ENCODE data around the gene IQCE. TPM values are rescaled to one million over a fixed set of nuclear protein-coding genes. Genes with fewer than 3 reads are reported as not detected.

Gene IQCE
- total and polyA plus RNA-seq, 2 donors (not counting 1 experiment from before 2014, with no cell fraction given) = 5.3 to 8.3 TPM

- H4K20me1 ChIP-seq (ENCODE audit: control insufficient read depth, extremely low read depth, insufficient read depth, low read length) = no peaks in the 10 kb centered on the region
These were observed 75.7 kb downstream of the IQCE start for GRCh38 chr7:2634267-2635145.

GRCh38 chr7:2635148-2635668 lies 76.4 kb downstream of the IQCE start:
- DNase-seq (ENCODE audit: low read depth in 2 of 2) = no peak
- Histone ChIP-seq H3K4me3 (replicated peaks in 1 of 4; ENCODE audit: control extremely low read depth in 1 of 4, insufficient read depth in 1 of 4, low read depth in 3 of 4, low read length in 4 of 4) (no peak overlapping the region), H3K4me2 (ENCODE audit: extremely low read depth, insufficient read depth, low read length) (no peak overlapping the region), H3K9me3 (ENCODE audit: control insufficient read depth, insufficient read depth, low read depth, low read length) (no peaks in the 10 kb centered on the region), H3K9ac (ENCODE audit: insufficient read depth, low read length) (peak overlapping the region; percentile 23), H4K20me1 (ENCODE audit: control insufficient read depth, extremely low read depth, insufficient read depth, low read length) (no peaks in the 10 kb centered on the region), H3K36me3 (ENCODE audit: control insufficient read depth, insufficient read depth, low read length) (peaks cover 12% of the 10 kb centered on the region), H3K27ac (ENCODE audit: insufficient read depth, low read length) (peak overlapping the region; percentile 23), H3K4me1 (ENCODE audit: control insufficient read depth, extremely low read depth, insufficient read depth, low read length) (peaks cover 48% of the 10 kb centered on the region), H2AFZ (ENCODE audit: low read length) (no peak overlapping the region), H3K79me2 (ENCODE audit: control insufficient read depth, insufficient read depth, low read length) (peaks cover 78% of the 10 kb centered on the region), H3K27me3 (ENCODE audit: control insufficient read depth, insufficient read depth, low read length) (no peaks in the 10 kb centered on the region)
- TF ChIP-seq EZH2 (IDR thresholded peaks at IDR 0.05; ENCODE audit: low read length, missing control alignments) (no peak), CTCF (conservative IDR thresholded peaks at IDR 0.05 in 1 of 2, IDR thresholded peaks at IDR 0.05 in 1 of 2; ENCODE audit: low read depth in 1 of 2, low read length in 2 of 2) (no peak)

More at GRCh38 chr7:2634267-2635145, 75.7 kb downstream of the IQCE start:
- Histone ChIP-seq H3K27ac (ENCODE audit: insufficient read depth, low read length) (peak overlapping the region; percentile 97), H3K36me3 (ENCODE audit: control insufficient read depth, insufficient read depth, low read length) (peaks cover 8% of the 10 kb centered on the region), H3K4me3 (replicated peaks in 1 of 4; ENCODE audit: control extremely low read depth in 1 of 4, insufficient read depth in 1 of 4, low read depth in 3 of 4, low read length in 4 of 4) (peak overlapping the region; percentile 10 to 90 (median 30)), H3K27me3 (ENCODE audit: control insufficient read depth, insufficient read depth, low read length) (no peaks in the 10 kb centered on the region), H3K4me1 (ENCODE audit: control insufficient read depth, extremely low read depth, insufficient read depth, low read length) (peaks cover 46% of the 10 kb centered on the region), H3K79me2 (ENCODE audit: control insufficient read depth, insufficient read depth, low read length) (peaks cover 71% of the 10 kb centered on the region), H2AFZ (ENCODE audit: low read length) (no peak overlapping the region), H3K9ac (ENCODE audit: insufficient read depth, low read length) (peak overlapping the region; percentile 95), H3K9me3 (ENCODE audit: control insufficient read depth, insufficient read depth, low read depth, low read length) (no peaks in the 10 kb centered on the region), H3K4me2 (ENCODE audit: extremely low read depth, insufficient read depth, low read length) (peak overlapping the region; percentile 64)
- TF ChIP-seq CTCF (conservative IDR thresholded peaks at IDR 0.05 in 1 of 2, IDR thresholded peaks at IDR 0.05 in 1 of 2; ENCODE audit: low read depth in 1 of 2, low read length in 2 of 2) (no peak), EZH2 (IDR thresholded peaks at IDR 0.05; ENCODE audit: low read length, missing control alignments) (no peak)
- DNase-seq (ENCODE audit: low read depth in 2 of 2) = no peak

- Histone ChIP-seq H3K9ac (ENCODE audit: insufficient read depth, low read length) (no peak overlapping the region), H3K4me2 (ENCODE audit: extremely low read depth, insufficient read depth, low read length) (no peak overlapping the region), H3K4me1 (ENCODE audit: control insufficient read depth, extremely low read depth, insufficient read depth, low read length) (peaks cover 57% of the 10 kb centered on the region), H3K27ac (ENCODE audit: insufficient read depth, low read length) (no peak overlapping the region), H3K79me2 (ENCODE audit: control insufficient read depth, insufficient read depth, low read length) (peaks cover 86% of the 10 kb centered on the region), H3K9me3 (ENCODE audit: control insufficient read depth, insufficient read depth, low read depth, low read length) (no peaks in the 10 kb centered on the region), H2AFZ (ENCODE audit: low read length) (no peak overlapping the region), H3K27me3 (ENCODE audit: control insufficient read depth, insufficient read depth, low read length) (no peaks in the 10 kb centered on the region), H3K36me3 (ENCODE audit: control insufficient read depth, insufficient read depth, low read length) (peaks cover 14% of the 10 kb centered on the region), H4K20me1 (ENCODE audit: control insufficient read depth, extremely low read depth, insufficient read depth, low read length) (no peaks in the 10 kb centered on the region), H3K4me3 (replicated peaks in 1 of 4; ENCODE audit: control extremely low read depth in 1 of 4, insufficient read depth in 1 of 4, low read depth in 3 of 4, low read length in 4 of 4) (no peak overlapping the region)
- TF ChIP-seq EZH2 (IDR thresholded peaks at IDR 0.05; ENCODE audit: low read length, missing control alignments) (no peak), CTCF (conservative IDR thresholded peaks at IDR 0.05 in 1 of 2, IDR thresholded peaks at IDR 0.05 in 1 of 2; ENCODE audit: low read depth in 1 of 2, low read length in 2 of 2) (no peak)
- no peak for DNase-seq (ENCODE audit: low read depth in 2 of 2)
These were observed 77.3 kb downstream of the IQCE start for GRCh38 chr7:2635810-2636701.
